ELR (cell line): Measurements from ENCODE around the gene POLD2.
A peak's percentile ranks its signal among the peaks of the same experiment; 100 is the strongest.

Source experiments
- DNase-seq: peaks from one replicate; pipeline ENCODE4 v3.0.0-alpha.2; 2015; ENCODE audit warnings: low read depth

The POLD2 gene

DNA sequence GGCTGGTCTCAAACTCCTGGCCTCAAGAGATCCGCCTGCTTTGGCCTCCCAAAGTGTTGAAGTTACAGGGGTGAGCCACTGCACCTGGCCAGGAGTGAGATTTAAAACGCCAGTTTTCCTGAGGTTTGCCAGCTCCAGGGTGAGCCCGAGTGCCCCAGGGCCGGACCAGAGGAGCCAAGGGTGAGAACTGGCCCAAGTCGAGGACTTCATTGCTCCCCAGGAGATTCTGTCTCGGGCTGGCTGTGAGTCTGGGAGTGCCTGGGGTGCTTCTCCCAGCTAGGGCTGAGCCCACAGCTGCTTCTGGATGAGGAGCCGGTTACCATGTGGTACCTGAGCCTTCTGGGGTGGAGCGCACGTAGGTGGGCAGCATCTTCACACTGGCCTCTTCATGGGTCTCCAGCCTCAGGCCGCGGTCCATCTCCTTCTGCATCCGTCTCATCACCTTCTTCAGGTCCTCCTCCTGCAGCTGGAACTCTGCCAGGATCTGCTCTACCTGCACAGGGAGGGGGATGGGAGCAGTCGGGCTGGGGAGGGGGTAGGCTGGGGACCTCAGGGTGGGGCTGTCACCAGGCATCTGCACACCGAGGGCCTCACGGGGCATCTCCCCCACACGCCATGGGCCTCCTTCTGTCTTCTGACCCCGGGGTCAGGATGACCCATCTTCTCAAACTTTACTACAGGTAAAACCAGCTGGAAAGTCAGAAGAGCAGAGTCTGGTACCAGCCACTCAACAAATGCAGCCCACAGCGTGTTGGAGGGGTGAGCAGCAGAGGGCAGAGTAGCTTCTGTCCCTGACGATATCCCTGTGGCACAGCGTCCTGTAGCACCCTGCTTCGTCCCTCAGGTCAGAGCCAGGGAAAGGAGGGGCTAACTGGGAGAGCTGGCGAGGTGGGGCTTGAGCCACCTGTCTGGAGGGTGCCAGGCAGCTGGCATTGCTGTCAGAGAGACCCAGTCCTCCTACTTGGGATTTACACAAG, 29.9 kb upstream of the POLD2 start:
- DNase-seq: no peak

DNA sequence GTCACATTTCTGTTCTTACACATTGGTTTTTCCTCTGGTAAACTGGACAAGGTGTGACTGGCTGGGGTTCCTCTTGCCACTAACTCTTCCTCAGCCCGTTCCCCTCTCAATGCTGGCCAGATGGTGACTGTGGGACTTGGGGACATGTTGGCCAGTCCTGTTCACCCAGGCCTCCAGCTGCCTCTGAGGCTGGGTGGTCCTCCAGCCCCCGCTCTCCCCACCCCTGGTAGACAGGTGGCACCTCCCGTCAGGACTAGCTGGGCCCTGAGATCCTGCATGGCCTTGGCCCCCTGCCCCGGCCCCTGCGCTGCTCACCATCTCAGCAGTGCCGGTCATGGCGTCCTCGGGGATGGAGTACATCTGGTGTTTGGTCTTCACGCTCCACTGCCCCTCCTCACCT, 28.6 kb upstream of the POLD2 start:
- DNase-seq: no peak

DNA sequence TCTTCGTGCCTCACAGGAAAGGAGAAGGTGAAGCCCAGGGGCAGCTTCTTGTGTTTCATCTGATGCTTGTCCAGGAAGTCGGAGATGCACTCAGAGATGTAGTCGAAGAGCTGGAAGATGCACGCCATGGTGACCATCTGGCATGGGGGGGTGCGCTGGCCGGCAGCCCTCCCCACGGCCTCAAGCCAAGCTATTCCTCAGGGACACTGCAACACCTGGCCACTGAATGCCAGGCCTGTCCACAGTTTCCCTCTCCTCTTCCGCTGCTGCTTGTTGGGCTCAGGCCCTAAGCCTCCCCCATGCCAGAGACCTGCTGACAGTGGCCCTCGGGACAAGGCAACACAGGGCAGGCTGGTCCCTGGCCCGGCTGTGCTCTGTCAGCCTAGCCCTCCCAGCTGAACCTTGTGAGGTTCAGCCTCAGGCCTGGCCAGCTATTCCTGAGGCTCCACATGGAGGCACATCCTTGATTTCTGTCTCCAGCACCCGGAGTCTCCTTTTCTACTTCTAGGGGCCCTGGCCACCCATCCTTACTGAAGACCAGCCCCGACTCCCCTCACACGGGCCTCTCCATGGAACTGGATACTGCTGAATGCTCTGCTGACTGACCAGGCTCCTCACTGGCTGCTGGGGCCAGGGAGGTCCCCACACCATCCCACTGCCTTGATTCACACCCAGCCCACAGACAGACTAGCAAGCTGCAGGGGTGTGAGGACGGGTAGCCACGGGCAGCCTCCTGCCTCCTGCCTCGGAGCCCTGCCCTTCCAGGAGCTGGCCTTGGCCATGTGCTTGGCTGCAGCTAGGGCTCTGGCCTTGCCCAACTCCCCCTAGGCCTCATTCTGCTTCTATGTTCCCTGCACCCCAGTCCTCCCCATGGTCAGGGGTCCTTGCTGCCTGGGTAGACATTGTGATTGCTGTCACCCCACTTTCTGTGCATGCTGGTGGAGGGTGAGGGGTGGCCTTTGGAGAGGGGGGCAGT, 27.9 kb upstream of the POLD2 start:
- no peak for DNase-seq

- no peak for DNase-seq
Observed at GRCh38 chr7:44150466-44150832, 27.1 kb upstream of the POLD2 start.

DNA sequence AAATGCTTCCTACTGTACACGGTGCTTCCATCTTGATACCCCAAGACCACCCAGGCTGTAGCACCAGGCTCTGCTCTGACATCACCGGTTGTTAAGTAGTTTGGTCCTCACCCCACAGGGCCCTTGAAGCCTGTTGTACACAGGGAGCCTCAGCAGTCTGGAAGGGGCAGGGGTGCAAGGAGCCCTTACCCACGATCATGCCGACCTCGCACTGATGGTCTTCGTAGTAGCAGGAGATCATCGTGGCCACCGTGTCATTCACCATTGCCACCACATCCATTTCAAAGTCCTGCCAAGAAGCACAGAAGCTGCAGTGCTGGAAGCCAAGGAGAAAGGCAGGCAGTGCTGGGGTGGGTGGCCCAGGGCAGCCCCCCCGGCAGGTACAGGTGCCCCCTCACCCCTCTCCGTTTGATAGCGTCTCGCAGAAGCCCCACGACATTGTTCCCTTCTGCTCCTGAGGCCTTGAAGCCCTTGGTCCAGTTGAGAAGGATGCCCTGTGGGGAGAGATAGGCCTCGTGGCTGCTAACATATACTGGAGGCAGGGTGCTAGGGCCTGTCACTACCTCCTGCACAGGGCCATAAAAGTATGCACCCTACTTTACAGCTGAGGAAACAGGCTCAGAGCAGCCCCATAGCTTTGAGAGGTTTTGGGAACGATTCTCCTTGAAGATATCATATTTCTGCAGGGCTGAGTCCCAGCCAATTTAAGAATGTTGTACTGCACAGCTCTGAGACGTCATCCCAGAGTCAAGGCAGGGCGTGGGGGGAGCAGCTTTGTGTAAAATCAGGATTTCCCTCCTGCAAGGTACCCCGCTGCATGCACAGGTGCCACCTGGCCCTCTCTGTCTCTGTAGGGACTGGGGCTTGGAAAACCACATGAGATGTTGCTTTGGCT, 26.5 kb upstream of the POLD2 start:
- no peak for DNase-seq

- DNase-seq: no peak
Observed at GRCh38 chr7:44148961-44149536, 25.7 kb upstream of the POLD2 start.

DNA sequence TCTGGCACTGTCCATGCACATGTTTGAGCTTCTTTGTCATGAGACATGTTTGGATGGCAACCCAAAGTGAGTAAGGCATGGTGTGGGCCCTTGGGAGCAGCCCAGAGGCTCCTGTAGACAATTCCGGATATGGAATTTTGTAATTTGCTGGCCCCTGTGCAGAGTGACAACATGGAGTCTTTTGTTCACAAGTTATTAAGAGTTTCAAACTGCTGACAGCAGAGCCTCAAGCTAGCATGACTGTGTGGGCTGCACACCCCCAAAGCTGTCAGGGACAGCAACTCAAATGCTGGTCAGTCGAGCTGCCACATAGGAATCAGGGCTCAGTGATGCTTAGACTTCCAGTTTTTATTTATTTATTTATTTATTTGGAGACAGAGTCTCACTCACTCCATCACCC, 24.8 kb upstream of the POLD2 start:
- DNase-seq: no peak

DNA sequence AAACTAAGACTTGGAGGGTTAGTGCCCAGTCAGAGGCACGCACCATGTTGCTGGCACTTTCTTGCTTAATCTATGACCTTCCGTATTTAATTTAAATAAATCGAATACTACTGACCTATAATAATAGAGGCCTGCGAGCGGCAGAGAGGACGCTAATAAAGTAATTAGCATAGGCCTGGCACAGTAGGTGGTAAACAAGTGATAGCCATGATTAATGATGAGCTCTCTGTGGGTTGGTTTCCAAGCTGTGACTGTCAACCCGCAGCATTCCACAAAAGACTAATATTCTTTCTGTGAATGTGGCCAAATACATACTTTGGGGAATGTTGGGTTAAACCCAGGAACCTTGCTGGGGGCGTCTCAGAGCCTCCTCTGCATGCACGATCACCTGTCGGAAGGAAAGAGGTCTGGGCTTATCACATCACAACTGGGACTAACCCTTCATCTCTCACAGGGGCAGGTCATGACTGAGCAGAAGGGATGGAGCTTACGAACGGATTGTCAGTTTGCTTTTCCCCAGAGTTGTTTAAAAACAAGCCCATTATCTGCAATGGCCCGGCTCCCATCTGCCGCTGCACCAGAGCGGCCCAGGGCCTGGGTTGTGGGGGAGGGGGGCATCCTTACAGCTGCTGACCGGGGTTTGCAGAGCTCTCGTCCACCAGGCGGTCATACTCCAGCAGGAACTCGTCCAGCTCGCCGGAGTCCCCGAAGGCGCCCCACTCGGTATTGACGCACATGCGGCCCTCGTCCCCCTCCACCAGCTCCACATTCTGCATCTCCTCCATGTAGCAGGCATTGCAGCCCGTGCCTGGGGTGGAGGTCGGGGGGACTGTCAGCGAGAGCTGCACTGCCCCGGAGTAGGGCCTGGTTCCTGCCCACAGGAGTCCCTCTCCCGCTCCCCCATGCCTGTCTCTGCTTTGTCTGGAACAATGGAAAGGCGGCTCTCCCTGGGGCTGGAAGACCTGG, 24.0 kb upstream of the POLD2 start:
- no peak for DNase-seq

- DNase-seq: peak; percentile 76
Observed at GRCh38 chr7:44145969-44146911, 22.9 kb upstream of the POLD2 start.

GRCh38 chr7:44145479-44145968, 22.2 kb upstream of the POLD2 start:
- no peak for DNase-seq

GRCh38 chr7:44144968-44145478, 21.7 kb upstream of the POLD2 start:
- DNase-seq: no peak

DNA sequence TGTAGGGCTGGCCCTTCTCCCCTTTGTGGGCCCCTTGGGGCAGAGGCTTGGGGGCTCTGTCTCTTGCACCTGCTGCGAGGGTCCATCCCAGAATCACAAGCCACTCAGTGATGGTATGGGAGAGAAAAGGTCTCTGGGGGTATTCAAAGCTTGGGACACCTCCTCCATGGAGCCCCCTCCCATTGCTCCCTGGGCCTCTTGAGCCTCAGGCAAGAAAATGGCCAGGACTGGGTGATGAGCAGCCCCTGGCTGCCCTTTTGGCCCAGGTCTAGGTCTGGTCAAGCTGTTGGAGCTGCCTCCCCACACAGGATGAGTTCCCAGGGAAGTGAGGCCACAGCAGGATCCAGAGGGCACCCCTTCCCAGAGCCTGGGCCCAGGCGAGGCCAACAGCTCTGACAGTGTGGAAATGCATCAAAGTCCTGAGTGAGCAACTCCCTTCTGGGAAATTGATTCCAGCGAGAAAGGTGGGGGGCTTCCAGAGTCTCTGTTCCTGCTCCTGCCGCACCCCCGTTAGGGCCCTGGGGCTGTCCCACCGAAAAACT, 21.1 kb upstream of the POLD2 start:
- DNase-seq: no peak

GRCh38 chr7:44143646-44144250, 20.4 kb upstream of the POLD2 start:
- DNase-seq: no peak

- no peak for DNase-seq
Observed at GRCh38 chr7:44142028-44142427, 18.7 kb upstream of the POLD2 start.

- DNase-seq: no peak
Observed at GRCh38 chr7:44141221-44141850, 18.0 kb upstream of the POLD2 start, which contains the start of gene MYL7. Gene MYL7, minus strand, starts transcription at chr7:44141332. Its CDS starts 27 bp downstream, at chr7:44141305.

DNA sequence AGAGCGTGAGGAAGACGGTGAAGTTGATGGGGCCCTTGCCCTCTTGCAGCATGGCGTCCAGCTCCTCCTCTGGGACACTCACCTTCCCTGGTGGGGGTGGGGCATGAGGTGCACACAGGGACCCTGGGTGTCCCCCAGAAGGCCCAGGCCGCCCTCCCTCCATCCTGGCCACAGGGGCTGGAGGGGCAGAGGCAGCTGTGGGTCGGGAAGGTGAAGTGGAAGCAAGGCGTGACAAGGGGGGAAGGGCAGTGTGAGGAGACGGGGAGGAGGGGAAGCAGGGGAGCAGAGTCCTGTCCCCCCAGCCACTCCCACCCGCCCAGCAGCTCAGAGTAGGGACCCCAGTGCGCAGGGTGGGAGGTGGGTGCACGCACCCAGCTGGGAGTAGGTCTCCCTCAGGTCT, 17.0 kb upstream of the POLD2 start:
- no peak for DNase-seq

- DNase-seq: no peak
Observed at GRCh38 chr7:44139311-44140010, 16.1 kb upstream of the POLD2 start.
